Activated T-helper 1 cell treated with anti-CD3 and anti-CD28 coated beads, Interleukin-12 subunit alpha, Interleukin-12 subunit beta, Interleukin-2, Interleukin-4 antibody, amounts not matched to agents 30 ng/mL and 10 ng/mL and 1 ng/mL, durations not matched to agents 14 hours and 24 hours and 36 hours (primary cell): ENCODE data around the gene ARHGEF5. TPM values are rescaled to one million over a fixed set of nuclear protein-coding genes. Genes with fewer than 3 reads are reported as not detected.
"Not testable (repeated sequence)": the region's sequence is repeated elsewhere in the genome, so short reads cannot be mapped to it uniquely, and the experiment has no call there.

ENCODE experiments used
- DNase-seq: peaks from one replicate; pipeline ENCODE4 v3.0.0; 2021; ENCODE audit warnings: low spot score
- H3K27ac Mint-ChIP-seq: one replicate; pipeline ENCODE4 v1.8.0; 2021; ENCODE audit warnings: mild to moderate bottlenecking, mixed read lengths
- H3K27me3 Mint-ChIP-seq: one replicate; pipeline ENCODE4 v1.8.0; 2022; ENCODE audit warnings: mild to moderate bottlenecking, moderate library complexity, mixed read lengths; ENCODE audit not compliant: insufficient read depth
- H3K36me3 Mint-ChIP-seq: one replicate; pipeline ENCODE4 v1.8.0; 2021; ENCODE audit warnings: low read depth, mixed read lengths
- H3K4me1 Mint-ChIP-seq: one replicate; pipeline ENCODE4 v1.8.0; 2021; ENCODE audit warnings: low read depth, mixed read lengths
- H3K4me3 Mint-ChIP-seq: one replicate; pipeline ENCODE4 v1.8.0; 2021; ENCODE audit warnings: mild to moderate bottlenecking, moderate library complexity, mixed read lengths
- H3K9me3 Mint-ChIP-seq: one replicate; pipeline ENCODE4 v1.8.0; 2021; ENCODE audit warnings: mixed read lengths
- intact Hi-C: fragments of 100-400 bp; cut with micrococcal nuclease; formaldehyde crosslinking; loops from one replicate; pipeline ENCODE4 v1.15.1; 2024
- total RNA-seq: library from RNA; stranded (reverse); gene quantifications from 2 replicates; pipeline ENCODE4 v1.2.3, GENCODE V29; 2022

Gene ARHGEF5
- total RNA-seq, 1 donor from 2014 or later: 8.0 TPM

GRCh38 chr7:144351667-144352066 is 3.5 kb upstream of the ARHGEF5 start:
- peaks cover 19% of the 10 kb centered on the region for H3K4me1 Mint-ChIP-seq
- intact Hi-C loops: not testable (repeated sequence)

GRCh38 chr7:144356185-144356584 is 983 bp downstream of the ARHGEF5 start:
- H3K9me3 Mint-ChIP-seq, H3K27me3 Mint-ChIP-seq, DNase-seq, intact Hi-C loops, H3K36me3 Mint-ChIP-seq, H3K4me3 Mint-ChIP-seq, H3K27ac Mint-ChIP-seq: not testable (repeated sequence)
- H3K4me1 Mint-ChIP-seq: peaks cover 23% of the 10 kb centered on the region

More at GRCh38 chr7:144351667-144352066, 3.5 kb upstream of the ARHGEF5 start:
- DNase-seq, H3K4me3 Mint-ChIP-seq, H3K27me3 Mint-ChIP-seq, H3K27ac Mint-ChIP-seq, H3K9me3 Mint-ChIP-seq, H3K36me3 Mint-ChIP-seq: not testable (repeated sequence)

GRCh38 chr7:144356860-144357259 is 1.7 kb downstream of the ARHGEF5 start:
- DNase-seq, intact Hi-C loops, H3K9me3 Mint-ChIP-seq, H3K27me3 Mint-ChIP-seq, H3K4me3 Mint-ChIP-seq, H3K36me3 Mint-ChIP-seq, H3K27ac Mint-ChIP-seq: not testable (repeated sequence)
- H3K4me1 Mint-ChIP-seq: peaks cover 23% of the 10 kb centered on the region

GRCh38 chr7:144362061-144362460 is 6.9 kb downstream of the ARHGEF5 start:
- H3K4me3 Mint-ChIP-seq, intact Hi-C loops: not testable (repeated sequence)

GRCh38 chr7:144365523-144365922 is 10.3 kb downstream of the ARHGEF5 start:
- DNase-seq, H3K27ac Mint-ChIP-seq: not testable (repeated sequence)

More at GRCh38 chr7:144362061-144362460, 6.9 kb downstream of the ARHGEF5 start:
- not testable (repeated sequence) for H3K9me3 Mint-ChIP-seq, H3K4me1 Mint-ChIP-seq, DNase-seq, H3K27me3 Mint-ChIP-seq, H3K27ac Mint-ChIP-seq, H3K36me3 Mint-ChIP-seq

GRCh38 chr7:144367250-144367649 is 12.0 kb downstream of the ARHGEF5 start:
- intact Hi-C loops, H3K9me3 Mint-ChIP-seq, H3K27me3 Mint-ChIP-seq: not testable (repeated sequence)

More at GRCh38 chr7:144365523-144365922, 10.3 kb downstream of the ARHGEF5 start:
- H3K27me3 Mint-ChIP-seq, H3K36me3 Mint-ChIP-seq, H3K9me3 Mint-ChIP-seq, intact Hi-C loops, H3K4me3 Mint-ChIP-seq, H3K4me1 Mint-ChIP-seq: not testable (repeated sequence)

GRCh38 chr7:144369221-144369620 is 14.0 kb downstream of the ARHGEF5 start:
- DNase-seq, H3K36me3 Mint-ChIP-seq, H3K4me1 Mint-ChIP-seq, H3K27me3 Mint-ChIP-seq, H3K4me3 Mint-ChIP-seq, H3K9me3 Mint-ChIP-seq, intact Hi-C loops, H3K27ac Mint-ChIP-seq: not testable (repeated sequence)

More at GRCh38 chr7:144367250-144367649, 12.0 kb downstream of the ARHGEF5 start:
- not testable (repeated sequence) for H3K4me1 Mint-ChIP-seq, H3K27ac Mint-ChIP-seq, H3K4me3 Mint-ChIP-seq, DNase-seq, H3K36me3 Mint-ChIP-seq

- Mint-ChIP-seq H3K36me3 (peaks cover 3% of the 10 kb centered on the region), H3K27ac (no peak overlapping the region), H3K27me3 (no peaks in the 10 kb centered on the region), H3K9me3 (no peaks in the 10 kb centered on the region), H3K4me1 (no peaks in the 10 kb centered on the region), H3K4me3 (no peak overlapping the region)
- intact Hi-C loops: no loop called here
- no peak for DNase-seq
Measured at GRCh38 chr7:144378651-144379050, 23.4 kb downstream of the ARHGEF5 start.

- Mint-ChIP-seq H3K27me3 (no peaks in the 10 kb centered on the region), H3K4me3 (no peak overlapping the region), H3K36me3 (peaks cover 3% of the 10 kb centered on the region), H3K9me3 (no peaks in the 10 kb centered on the region), H3K27ac (no peak overlapping the region), H3K4me1 (peaks cover 10% of the 10 kb centered on the region)
- intact Hi-C loops: no loop called here
- DNase-seq: no peak
Measured at GRCh38 chr7:144379776-144380384, 24.7 kb downstream of the ARHGEF5 start.

GRCh38 chr7:144384071-144384470 is 28.9 kb downstream of the ARHGEF5 start:
- H3K27ac Mint-ChIP-seq: peak overlapping the region; percentile 69

GRCh38 chr7:144384555-144385245 is 29.5 kb downstream of the ARHGEF5 start:
- Mint-ChIP-seq H3K27me3 (no peaks in the 10 kb centered on the region), H3K4me1 (peaks cover 15% of the 10 kb centered on the region), H3K36me3 (peaks cover 3% of the 10 kb centered on the region), H3K4me3 (no peak overlapping the region), H3K9me3 (no peaks in the 10 kb centered on the region), H3K27ac (peak overlapping the region; percentile 69)
- no peak for DNase-seq
- intact Hi-C loops: no loop called here

More at GRCh38 chr7:144384071-144384470, 28.9 kb downstream of the ARHGEF5 start:
- Mint-ChIP-seq H3K9me3 (no peaks in the 10 kb centered on the region), H3K4me3 (no peak overlapping the region), H3K4me1 (peaks cover 15% of the 10 kb centered on the region), H3K36me3 (peaks cover 3% of the 10 kb centered on the region), H3K27me3 (no peaks in the 10 kb centered on the region)
- no peak for DNase-seq
- intact Hi-C loops: no loop called here

GRCh38 chr7:144386741-144387140 is 31.5 kb downstream of the ARHGEF5 start:
- no peak for DNase-seq
- Mint-ChIP-seq H3K9me3 (no peaks in the 10 kb centered on the region), H3K4me1 (peaks cover 15% of the 10 kb centered on the region)

GRCh38 chr7:144388950-144389349 is 33.7 kb downstream of the ARHGEF5 start:
- Mint-ChIP-seq H3K4me1 (peaks cover 18% of the 10 kb centered on the region), H3K9me3 (no peaks in the 10 kb centered on the region), H3K4me3 (no peak overlapping the region), H3K36me3 (no peaks in the 10 kb centered on the region), H3K27ac (no peak overlapping the region), H3K27me3 (no peaks in the 10 kb centered on the region)
- intact Hi-C loops: no loop called here
- DNase-seq: no peak

More at GRCh38 chr7:144386741-144387140, 31.5 kb downstream of the ARHGEF5 start:
- Mint-ChIP-seq H3K4me3 (no peak overlapping the region), H3K27me3 (no peaks in the 10 kb centered on the region), H3K27ac (no peak overlapping the region), H3K36me3 (no peaks in the 10 kb centered on the region)
- intact Hi-C loops: no loop called here
